Measurements from ENCODE around the gene SVIL. TPM values are rescaled to one million over a fixed set of nuclear protein-coding genes. Genes with fewer than 3 reads are reported as not detected.
"Not testable (repeated sequence)": the region's sequence is repeated elsewhere in the genome, so short reads cannot be mapped to it uniquely, and the experiment has no call there.

The SVIL gene
- total RNA-seq, 1 donor from 2014 or later, result 100 TPM

DNA sequence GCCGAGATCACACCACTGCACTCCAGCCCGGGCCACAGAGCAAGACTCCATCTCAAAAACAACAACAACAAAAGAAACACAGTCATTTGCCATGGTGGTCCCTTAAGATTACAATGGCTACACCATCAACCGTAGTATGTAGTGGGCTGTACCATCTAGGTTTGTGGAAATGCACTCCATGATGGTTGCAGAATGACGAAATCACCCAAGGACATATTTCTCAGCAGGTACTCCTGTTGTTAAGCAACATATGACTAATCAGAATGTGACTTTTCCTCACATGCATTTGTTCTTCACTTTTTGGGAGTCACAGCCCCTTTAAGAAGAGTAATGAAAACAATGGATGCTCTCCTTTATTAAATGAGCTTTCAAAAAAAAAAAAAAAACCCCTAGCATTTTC is 11.0 kb downstream of the SVIL start:
- DNase-seq (ENCODE audit: low spot score), result no peak

- DNase-seq (ENCODE audit: low spot score), result no peak
Observed at GRCh38 chr10:29622382-29622922, 12.3 kb downstream of the SVIL start.

- no peak for DNase-seq (ENCODE audit: low spot score)
Observed at GRCh38 chr10:29621161-29621560, 13.6 kb downstream of the SVIL start.

DNA sequence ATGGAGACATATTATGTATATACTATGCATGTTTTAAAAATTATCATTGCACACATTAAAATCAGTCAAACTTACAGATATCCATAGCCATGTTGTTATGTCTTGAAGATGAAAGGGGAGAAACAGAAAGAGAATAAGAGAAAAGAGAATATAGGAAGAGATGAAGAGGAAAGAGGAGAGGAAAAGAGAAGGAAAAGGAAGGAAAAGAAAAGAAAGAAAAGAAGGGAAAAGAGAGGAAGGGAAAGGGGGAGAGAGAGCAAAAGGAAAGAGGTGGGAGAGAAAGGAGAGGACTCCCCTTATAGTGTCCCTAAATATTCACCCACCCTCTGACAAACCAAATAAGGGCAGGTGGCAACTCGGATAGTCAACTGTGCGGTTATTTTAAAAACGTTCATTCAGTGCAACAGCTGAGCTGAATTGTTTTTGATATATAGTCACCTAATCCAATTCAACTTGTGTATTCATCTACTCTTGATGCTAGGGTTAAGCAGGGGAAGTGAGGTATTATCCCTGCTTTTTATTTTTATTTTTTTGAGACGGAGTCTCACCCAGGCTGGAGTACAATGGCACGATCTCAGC is 14.6 kb downstream of the SVIL start:
- no peak for DNase-seq (ENCODE audit: low spot score)

DNA sequence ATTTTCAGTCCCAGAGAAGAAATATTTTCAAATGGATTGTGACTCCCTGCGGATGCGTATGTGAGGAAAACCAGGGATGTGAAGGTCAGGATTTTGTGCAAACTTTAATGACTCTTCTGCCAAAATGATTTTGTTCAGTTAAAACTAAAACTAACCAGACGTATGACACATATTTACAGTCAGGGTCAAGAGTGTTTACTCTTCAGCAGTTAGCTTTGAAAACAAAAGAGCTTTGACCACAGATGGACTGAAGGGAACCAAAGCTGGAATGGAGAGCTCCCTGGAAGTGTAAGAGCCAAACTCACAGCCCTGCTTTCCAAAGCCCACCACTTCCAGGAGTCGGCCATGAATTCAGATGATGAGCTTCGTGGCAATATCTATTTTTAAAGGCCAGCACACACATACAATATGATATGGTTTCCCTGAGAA is 15.5 kb downstream of the SVIL start:
- no peak for DNase-seq (ENCODE audit: low spot score)

DNA sequence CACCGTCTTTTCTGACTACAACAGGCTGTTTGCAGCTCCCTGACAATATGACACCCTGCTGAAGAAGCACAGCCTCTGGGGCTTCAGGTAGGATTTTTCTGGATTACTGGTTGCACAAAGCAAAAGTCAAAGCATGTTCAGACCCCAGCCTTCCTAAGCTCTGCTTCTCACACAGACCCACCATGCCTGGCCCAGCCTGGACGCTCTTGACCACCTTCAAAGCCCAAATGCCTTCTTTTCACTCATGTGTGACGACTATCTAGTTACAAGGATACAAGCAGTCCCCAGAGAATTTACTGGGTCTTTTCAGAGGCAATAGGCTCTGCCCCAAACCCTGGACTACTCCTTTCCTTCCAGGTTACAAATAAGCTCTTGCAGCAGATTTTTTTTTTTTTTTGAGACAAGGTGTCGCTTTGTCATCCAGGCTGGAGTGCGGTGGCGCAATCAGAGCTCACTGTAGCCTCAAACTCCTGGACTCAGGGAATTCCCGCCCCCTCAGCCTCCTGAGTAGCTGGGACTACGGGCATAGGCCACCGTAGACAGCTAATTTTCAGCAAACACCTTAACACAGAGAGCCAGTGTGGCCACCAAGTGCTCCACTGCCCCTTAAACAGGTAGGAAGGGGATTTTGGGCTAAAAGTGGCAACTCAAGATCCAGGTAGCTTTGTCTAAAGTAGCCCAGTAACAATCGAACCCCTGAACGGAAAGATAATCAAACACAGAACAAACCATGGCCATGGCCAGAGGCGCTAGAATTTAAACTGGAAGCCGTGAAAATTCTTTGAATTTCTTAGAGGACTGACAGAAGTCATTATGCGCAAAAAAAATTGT is 16.2 kb downstream of the SVIL start:
- DNase-seq (ENCODE audit: low spot score), result no peak

DNA sequence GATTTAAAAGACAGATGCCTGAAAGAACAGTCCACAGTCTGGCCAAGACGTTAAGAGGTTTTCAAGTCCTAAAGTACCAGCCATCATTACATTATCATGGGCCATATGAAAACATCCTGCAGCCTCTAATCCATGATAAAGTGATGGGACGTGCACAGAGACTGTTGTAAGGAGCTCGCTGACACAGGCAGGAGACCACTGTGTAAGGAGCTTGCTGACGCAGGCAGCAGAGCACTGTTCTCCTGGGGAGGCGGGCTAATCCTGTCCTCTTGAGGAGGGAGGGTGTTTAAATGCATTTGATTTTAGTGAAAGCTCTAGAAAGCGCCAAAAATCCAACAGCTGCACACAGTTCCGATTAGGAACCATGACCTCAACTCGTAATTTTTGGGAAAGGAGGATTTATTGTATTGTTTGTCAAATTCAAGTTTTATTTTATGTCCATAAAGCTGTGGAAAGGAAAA is 16.9 kb downstream of the SVIL start:
- DNase-seq (ENCODE audit: low spot score), result no peak

- DNase-seq (ENCODE audit: low spot score), result no peak
Observed at GRCh38 chr10:29616542-29616941, 18.2 kb downstream of the SVIL start.

DNA sequence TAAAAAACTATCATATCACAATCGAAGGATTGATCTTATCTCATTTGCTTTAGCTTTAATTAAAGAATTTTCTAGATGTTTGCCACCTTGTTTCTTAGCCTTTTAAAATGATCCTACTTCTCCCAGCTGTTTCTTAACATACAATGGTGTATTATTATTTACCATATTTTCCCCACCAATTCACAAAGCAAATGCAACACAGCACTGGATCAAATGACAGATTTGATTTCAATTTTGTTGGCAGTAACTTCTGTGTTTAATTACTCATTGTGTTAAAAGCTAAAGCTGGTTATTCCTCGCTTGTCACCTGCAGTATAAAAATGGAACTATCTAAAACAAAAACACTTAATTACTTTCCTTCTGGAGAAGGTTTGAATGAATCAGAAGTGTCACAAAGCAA is 19.6 kb downstream of the SVIL start:
- DNase-seq (ENCODE audit: low spot score), result no peak

- DNase-seq (ENCODE audit: low spot score), result not testable (repeated sequence)
Observed at GRCh38 chr10:29614289-29614688, 20.5 kb downstream of the SVIL start.

GRCh38 chr10:29613791-29614190 is 21.0 kb downstream of the SVIL start:
- DNase-seq (ENCODE audit: low spot score), result no peak

DNA sequence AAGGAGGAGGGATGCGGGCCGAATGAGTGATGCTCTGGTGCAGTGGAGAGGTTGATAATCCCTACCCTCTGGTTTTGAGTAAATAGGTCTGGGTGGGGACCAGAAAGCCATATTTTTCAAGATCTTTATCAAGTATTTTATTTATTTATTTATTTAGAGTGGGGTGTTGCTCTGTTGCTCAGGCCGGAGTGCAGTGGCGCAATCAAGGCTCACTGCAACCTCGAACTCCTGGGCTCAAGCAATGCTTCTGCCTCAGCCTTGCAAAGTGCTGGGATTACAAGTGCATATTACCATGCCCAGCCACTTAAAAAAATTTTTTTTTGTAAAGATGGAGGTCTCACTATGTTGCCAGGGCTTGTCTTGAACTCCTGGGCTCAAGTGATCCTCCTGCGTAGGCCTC is 21.6 kb downstream of the SVIL start:
- DNase-seq (ENCODE audit: low spot score), result no peak

- DNase-seq (ENCODE audit: low spot score), result no peak
Observed at GRCh38 chr10:29612657-29613056, 22.1 kb downstream of the SVIL start.

- DNase-seq (ENCODE audit: low spot score), result no peak
Observed at GRCh38 chr10:29611781-29612381, 22.9 kb downstream of the SVIL start.

- no peak for DNase-seq (ENCODE audit: low spot score)
Observed at GRCh38 chr10:29610876-29611647, 23.7 kb downstream of the SVIL start.

- DNase-seq (ENCODE audit: low spot score), result not testable (repeated sequence)
Observed at GRCh38 chr10:29610331-29610730, 24.4 kb downstream of the SVIL start.

DNA sequence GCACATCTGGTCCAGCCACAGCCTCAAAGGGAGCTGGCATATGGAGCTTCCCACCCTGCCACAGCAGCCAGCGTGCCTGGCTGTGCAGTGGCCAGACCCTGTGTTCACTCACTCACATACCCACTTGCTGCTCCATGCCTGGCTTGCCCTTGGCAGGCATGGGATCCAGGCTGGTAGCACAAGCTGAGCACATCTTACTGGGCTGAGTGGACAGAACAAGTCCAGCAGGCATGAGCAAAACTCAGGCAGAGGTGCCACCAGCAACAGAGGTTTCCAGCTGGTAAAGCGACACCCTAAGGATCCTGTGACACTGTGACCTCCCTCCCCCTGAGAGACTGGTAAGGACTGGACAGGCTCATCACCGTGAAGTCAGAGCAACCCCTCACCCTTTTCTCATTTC is 25.1 kb downstream of the SVIL start:
- DNase-seq (ENCODE audit: low spot score), result no peak

DNA sequence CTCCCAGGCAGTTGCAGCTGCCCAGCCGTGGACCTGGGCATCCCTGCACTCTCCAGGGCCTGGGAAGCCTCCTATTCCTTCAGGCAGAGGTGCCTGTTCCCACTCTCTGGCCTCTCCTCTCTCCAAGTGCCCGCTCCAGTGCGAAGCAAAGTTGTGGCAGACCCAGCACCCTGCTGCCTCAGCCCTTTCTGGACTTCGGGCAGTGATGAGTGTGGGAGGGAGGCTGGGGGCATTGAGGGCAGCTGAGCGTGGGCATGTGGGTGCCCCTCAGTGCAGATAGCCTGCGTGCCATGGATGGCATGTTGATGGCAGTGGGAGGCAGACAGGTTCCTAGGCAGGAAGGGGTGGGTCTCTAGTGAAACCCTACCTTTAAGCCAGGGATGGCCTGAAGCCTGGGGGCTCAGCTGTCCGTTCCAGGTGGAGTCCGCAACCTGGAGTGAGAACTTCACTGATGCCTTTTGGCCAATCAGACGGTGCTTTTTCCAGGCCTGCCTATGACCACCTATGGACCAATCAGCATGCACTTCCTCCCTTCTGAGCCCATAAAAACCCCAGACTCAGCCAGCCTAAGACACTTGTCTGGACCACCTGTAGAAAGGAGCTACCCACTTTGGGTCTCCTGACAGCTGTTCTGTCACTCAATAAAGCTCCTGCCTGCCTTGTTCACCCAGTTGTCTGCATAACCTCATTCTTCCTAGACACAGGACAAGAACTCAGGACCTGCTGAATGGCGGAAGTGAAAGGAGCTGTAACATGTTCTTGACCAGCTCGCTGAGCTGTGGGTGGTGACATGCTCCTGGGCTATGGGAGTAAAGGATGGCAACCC is 26.1 kb downstream of the SVIL start:
- no peak for DNase-seq (ENCODE audit: low spot score)

- DNase-seq (ENCODE audit: low spot score), result no peak
Observed at GRCh38 chr10:29608062-29608461, 26.7 kb downstream of the SVIL start.

DNA sequence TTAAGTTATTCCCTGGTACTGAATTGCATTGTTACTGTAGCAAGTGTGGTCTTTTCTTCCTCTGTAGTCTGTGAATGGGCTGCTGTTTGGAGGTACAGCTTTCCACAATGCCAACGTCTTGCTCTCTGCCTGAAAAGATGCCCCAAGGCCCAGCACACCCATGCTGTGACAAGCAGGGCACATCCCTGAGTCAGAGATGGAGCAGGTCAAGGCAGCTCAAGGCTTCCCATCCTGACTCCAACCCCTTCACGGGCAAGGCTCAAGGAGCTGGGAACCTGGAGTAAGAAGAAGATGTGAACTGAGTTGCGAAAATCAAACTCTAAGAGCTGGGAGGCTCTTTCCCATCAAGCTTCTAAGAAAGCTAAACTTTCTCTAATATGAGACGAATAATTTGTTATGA is 27.2 kb downstream of the SVIL start:
- no peak for DNase-seq (ENCODE audit: low spot score)

Measured in mesenteric fat pad (tissue), 1 donor.